CD14-positive monocyte (primary cell): ENCODE data around the gene TMEM271. TPM values are rescaled to one million over a fixed set of nuclear protein-coding genes. Genes with fewer than 3 reads are reported as not detected.

ENCODE experiments used
- DNase-seq, 3 donors: peaks; one replicate each; pipeline ENCODE4 v3.0.0-alpha.2; 2011 to 2022
- H2AFZ ChIP-seq: 2 replicates; pipeline ENCODE4 v1.6.0; 2012; ENCODE audit warnings: mild to moderate bottlenecking, low read depth, low read length, inconsistent platforms; ENCODE audit not compliant: insufficient read depth, poor library complexity, severe bottlenecking
- H3K27ac ChIP-seq, 2 donors: 1 replicate in 1 of 2; 2 replicates in 1 of 2; pipeline ENCODE4 v1.5.1; 2012 to 2013; ENCODE audit warnings: low read length in 2 of 2, control low read depth in 1 of 2, inconsistent platforms in 1 of 2, low read depth in 1 of 2, mild to moderate bottlenecking in 1 of 2
- H3K27me3 ChIP-seq, 2 donors: one replicate each; pipeline versions ENCODE4 v1.6.0 to v1.6.1; 2011 to 2013; ENCODE audit warnings: low read length in 2 of 2; ENCODE audit not compliant: control insufficient read depth in 2 of 2, insufficient read depth in 2 of 2
- H3K36me3 ChIP-seq, 2 donors: replicated peaks in 1 of 2; 1 replicate in 1 of 2; 2 replicates in 1 of 2; pipeline versions ENCODE4 v1.5.1 to v1.6.1; 2012 to 2013; ENCODE audit warnings: low read length in 2 of 2, control low read depth in 1 of 2, inconsistent platforms in 1 of 2, mild to moderate bottlenecking in 1 of 2; ENCODE audit not compliant: insufficient read depth in 2 of 2, control insufficient read depth in 1 of 2
- H3K4me1 ChIP-seq, 2 donors: 1 replicate in 1 of 2; 2 replicates in 1 of 2; pipeline versions ENCODE4 v1.5.1 to v1.6.1; 2012 to 2013; ENCODE audit warnings: low read length in 2 of 2, control low read depth in 1 of 2, inconsistent platforms in 1 of 2, mild to moderate bottlenecking in 1 of 2, moderate library complexity in 1 of 2; ENCODE audit not compliant: insufficient read depth in 2 of 2, control insufficient read depth in 1 of 2
- H3K4me2 ChIP-seq: replicated peaks from 2 replicates; pipeline ENCODE3; 2012; ENCODE audit warnings: low read length, moderate library complexity, mild to moderate bottlenecking; ENCODE audit not compliant: poor library complexity, severe bottlenecking; ENCODE audit errors: extremely low read depth
- H3K4me3 ChIP-seq, 3 experiments: fragments of 200-600 bp in 1 of 3; sonication (generic) in 1 of 3; replicated peaks in 1 of 3; 1 replicate in 2 of 3; 2 replicates in 1 of 3; pipeline ENCODE4 v1.5.1; 2011 to 2013; ENCODE audit warnings: low read length in 3 of 3, mild to moderate bottlenecking in 3 of 3, control low read depth in 2 of 3, low read depth in 2 of 3, inconsistent platforms in 1 of 3, moderate library complexity in 1 of 3
- H3K79me2 ChIP-seq: 2 replicates; pipeline ENCODE4 v1.6.0; 2012; ENCODE audit warnings: mild to moderate bottlenecking, control low read depth, inconsistent platforms, low read length, moderate library complexity; ENCODE audit not compliant: insufficient read depth
- H3K9ac ChIP-seq: 2 replicates; pipeline ENCODE4 v1.6.0; 2017; ENCODE audit warnings: low read length, mild to moderate bottlenecking; ENCODE audit not compliant: insufficient read depth, poor library complexity, severe bottlenecking
- H3K9me3 ChIP-seq, 2 donors: replicated peaks in 1 of 2; 1 replicate in 1 of 2; 2 replicates in 1 of 2; pipeline versions ENCODE4 v1.5.1 to v1.6.1; 2012 to 2013; ENCODE audit warnings: low read length in 2 of 2, control low read depth in 1 of 2; ENCODE audit not compliant: control insufficient read depth in 1 of 2, insufficient read depth in 1 of 2
- H4K20me1 ChIP-seq: 2 replicates; pipeline ENCODE4 v1.6.0; 2012; ENCODE audit warnings: mild to moderate bottlenecking, low read length, control low read depth, moderate library complexity; ENCODE audit not compliant: insufficient read depth
- H3K27ac Mint-ChIP-seq, 7 donors: one replicate each; pipeline ENCODE4 v1.8.0; 2020; ENCODE audit warnings: mild to moderate bottlenecking in 7 of 7, mixed read lengths in 7 of 7, moderate library complexity in 6 of 7, inconsistent platforms in 2 of 7
- H3K27me3 Mint-ChIP-seq, 3 donors: one replicate each; pipeline ENCODE4 v1.8.0; 2021 to 2022; ENCODE audit warnings: low read depth in 3 of 3, mild to moderate bottlenecking in 3 of 3, mixed read lengths in 3 of 3, moderate library complexity in 3 of 3, inconsistent platforms in 1 of 3
- H3K36me3 Mint-ChIP-seq, 2 donors: one replicate each; pipeline ENCODE4 v1.8.0; 2020; ENCODE audit warnings: mixed read lengths in 2 of 2, inconsistent platforms in 1 of 2, mild to moderate bottlenecking in 1 of 2
- H3K4me1 Mint-ChIP-seq: one replicate; pipeline ENCODE4 v1.8.0; 2020; ENCODE audit warnings: mild to moderate bottlenecking, mixed read lengths
- H3K4me3 Mint-ChIP-seq, 2 donors: one replicate each; pipeline ENCODE4 v1.8.0; 2020; ENCODE audit warnings: mild to moderate bottlenecking in 2 of 2, mixed read lengths in 2 of 2, moderate library complexity in 1 of 2
- H3K9me3 Mint-ChIP-seq, 7 donors: one replicate each; pipeline ENCODE4 v1.8.0; 2020 to 2022; ENCODE audit warnings: mixed read lengths in 7 of 7, mild to moderate bottlenecking in 6 of 7, moderate library complexity in 6 of 7, inconsistent platforms in 2 of 7
- WGBS: methylation state at CpG from one replicate; pipeline ENCODE4 v1.1.5; 2013; ENCODE audit warnings: missing lambda C conversion rate; ENCODE audit not compliant: insufficient coverage; 5-methylcytosine and 5-hydroxymethylcytosine counted together
- intact Hi-C, 2 donors: fragments of 100-400 bp; cut with micrococcal nuclease; formaldehyde crosslinking; loops; one replicate each; pipeline versions ENCODE4 v1.15.0 to v1.15.1; 2023
- polyA plus RNA-seq, 3 donors: library from polyadenylated mRNA; depleted of rRNA in 1 of 3; unstranded in 2 of 3; stranded (reverse) in 1 of 3; fragments of 300-500 nt in 2 of 3; fragments of >200 nt in 1 of 3; fragmentation: Illumina TruSeq in 2 of 3; gene quantifications; 1 replicate in 2 of 3; 2 replicates in 1 of 3; pipeline ENCODE4 v1.2.3, GENCODE V29; 2012 to 2021
- TF ChIP-seq, protein P1 (sequence below): fragments of 200-600 bp; IDR thresholded peaks from one replicate; pipeline ENCODE4 v1.8.0; 2022; ENCODE audit warnings: antibody characterized with exemption, mild to moderate bottlenecking

Gene TMEM271
- polyA plus RNA-seq, 3 donors, result not detected

- TF ChIP-seq, protein P1, sequence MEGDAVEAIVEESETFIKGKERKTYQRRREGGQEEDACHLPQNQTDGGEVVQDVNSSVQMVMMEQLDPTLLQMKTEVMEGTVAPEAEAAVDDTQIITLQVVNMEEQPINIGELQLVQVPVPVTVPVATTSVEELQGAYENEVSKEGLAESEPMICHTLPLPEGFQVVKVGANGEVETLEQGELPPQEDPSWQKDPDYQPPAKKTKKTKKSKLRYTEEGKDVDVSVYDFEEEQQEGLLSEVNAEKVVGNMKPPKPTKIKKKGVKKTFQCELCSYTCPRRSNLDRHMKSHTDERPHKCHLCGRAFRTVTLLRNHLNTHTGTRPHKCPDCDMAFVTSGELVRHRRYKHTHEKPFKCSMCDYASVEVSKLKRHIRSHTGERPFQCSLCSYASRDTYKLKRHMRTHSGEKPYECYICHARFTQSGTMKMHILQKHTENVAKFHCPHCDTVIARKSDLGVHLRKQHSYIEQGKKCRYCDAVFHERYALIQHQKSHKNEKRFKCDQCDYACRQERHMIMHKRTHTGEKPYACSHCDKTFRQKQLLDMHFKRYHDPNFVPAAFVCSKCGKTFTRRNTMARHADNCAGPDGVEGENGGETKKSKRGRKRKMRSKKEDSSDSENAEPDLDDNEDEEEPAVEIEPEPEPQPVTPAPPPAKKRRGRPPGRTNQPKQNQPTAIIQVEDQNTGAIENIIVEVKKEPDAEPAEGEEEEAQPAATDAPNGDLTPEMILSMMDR, result no peak
- Histone ChIP-seq H3K27ac (no peak overlapping the region), H4K20me1 (no peaks in the 10 kb centered on the region), H3K4me2 (no peak overlapping the region), H3K9ac (no peak overlapping the region), H3K4me3 (no peak overlapping the region), H3K79me2 (no peaks in the 10 kb centered on the region), H3K4me1 (no peaks in the 10 kb centered on the region), H3K36me3 (no peaks in the 10 kb centered on the region), H2AFZ (no peak overlapping the region), H3K27me3 (peaks cover 24 to 65% of the 10 kb centered on the region in 2 donors), H3K9me3 (peaks cover 3 to 26% of the 10 kb centered on the region in 2 donors)
- Mint-ChIP-seq H3K4me3 (peak overlapping the region in 1 of 2 donors; percentile 83), H3K27me3 (peaks cover 60 to 76% (median 61%) of the 10 kb centered on the region in 3 donors), H3K9me3 (peaks cover 2 to 19% (median 14%) of the 10 kb centered on the region in 7 donors), H3K4me1 (peaks cover 8% of the 10 kb centered on the region), H3K36me3 (peaks cover 0 to 6% of the 10 kb centered on the region in 2 donors), H3K27ac (no peak overlapping the region)
- WGBS, result 0% methylated on average over 20 of the region's 37 CpGs
- DNase-seq, result no peak
- intact Hi-C loops, result no loop called here
Measured at GRCh38 chr4:576991-577498, 950 bp upstream of the TMEM271 start.

DNA sequence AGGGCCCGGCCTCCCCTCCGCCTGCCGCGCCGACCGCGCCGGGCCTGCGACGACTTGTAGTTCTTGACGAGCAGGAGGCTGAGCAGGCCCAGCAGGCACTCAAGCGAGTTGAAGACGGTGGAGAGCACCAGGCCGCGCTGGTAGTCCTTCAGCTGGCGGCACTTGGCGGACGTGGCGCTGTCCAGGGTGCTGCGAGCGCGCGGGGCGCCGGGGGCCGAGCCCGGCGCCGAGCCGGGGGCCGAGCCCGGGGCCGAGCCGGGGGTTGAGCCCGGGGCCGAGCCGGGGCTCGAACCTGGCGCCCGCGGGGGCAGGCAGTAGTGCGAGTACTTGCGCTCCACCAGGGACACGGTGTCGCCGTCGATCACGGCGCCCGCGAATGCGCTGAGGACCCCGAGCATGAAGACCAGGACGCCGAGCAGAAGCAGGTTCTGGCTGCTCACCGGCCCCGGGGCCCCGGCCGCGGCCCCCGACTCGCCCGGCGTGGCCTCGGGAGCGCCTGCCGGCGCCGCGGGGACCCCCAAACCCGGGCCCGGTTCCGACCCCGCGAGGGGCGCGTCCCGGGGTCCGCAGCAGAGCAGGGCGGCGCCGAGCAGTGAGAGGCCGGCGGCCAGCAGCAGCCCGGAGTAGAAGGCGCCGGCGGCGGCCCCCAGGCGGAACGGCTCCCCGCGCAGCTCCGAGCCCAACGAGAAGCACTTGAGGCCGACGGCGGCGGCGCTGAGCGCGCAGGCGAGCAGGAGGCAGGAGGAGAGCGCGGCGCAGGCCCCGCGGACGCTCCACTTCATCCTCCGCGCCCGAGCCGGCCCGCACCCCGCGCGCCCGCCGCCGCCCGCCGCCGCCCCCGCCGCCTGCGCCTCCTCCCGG lies 584 bp downstream of the TMEM271 start:
- no peaks in the 10 kb centered on the region for H3K36me3 ChIP-seq
- peaks cover 58 to 69% (median 67%) of the 10 kb centered on the region in 3 donors for H3K27me3 Mint-ChIP-seq
- no peaks in the 10 kb centered on the region for H3K79me2 ChIP-seq
- peaks cover 0 to 6% of the 10 kb centered on the region in 2 donors for H3K36me3 Mint-ChIP-seq
- peaks cover 6 to 26% of the 10 kb centered on the region in 2 donors for H3K9me3 ChIP-seq
- no peak overlapping the region for H3K4me3 Mint-ChIP-seq
- peaks cover 6 to 23% (median 17%) of the 10 kb centered on the region in 7 donors for H3K9me3 Mint-ChIP-seq
- 1% methylated on average over 123 of the region's 127 CpGs for WGBS
- no peak overlapping the region for H3K27ac Mint-ChIP-seq
- H3K4me3 ChIP-seq, result no peak overlapping the region
- no peak overlapping the region for H3K27ac ChIP-seq
- H3K9ac ChIP-seq, result no peak overlapping the region
- H2AFZ ChIP-seq, result no peak overlapping the region
- H4K20me1 ChIP-seq, result no peaks in the 10 kb centered on the region
- no peaks in the 10 kb centered on the region for H3K4me1 ChIP-seq
- peaks cover 24 to 63% of the 10 kb centered on the region in 2 donors for H3K27me3 ChIP-seq
- H3K4me2 ChIP-seq, result no peak overlapping the region
- no peak for DNase-seq
- peaks cover 8% of the 10 kb centered on the region for H3K4me1 Mint-ChIP-seq
- intact Hi-C loops, result no loop called here
- TF ChIP-seq, protein P1, result no peak
